Stimulated activated CD8-positive, alpha-beta memory T cell treated with anti-CD3 and anti-CD28 coated beads, Interleukin-2, amount 100 ng/mL, for 1 hour (primary cell): ENCODE measurements around the gene IPPK.

Experiments used
- DNase-seq, 2 donors: peaks; one replicate each; pipeline ENCODE4 v3.0.0-alpha.2; 2020; ENCODE audit warnings: low read depth in 2 of 2

IPPK gene

DNA sequence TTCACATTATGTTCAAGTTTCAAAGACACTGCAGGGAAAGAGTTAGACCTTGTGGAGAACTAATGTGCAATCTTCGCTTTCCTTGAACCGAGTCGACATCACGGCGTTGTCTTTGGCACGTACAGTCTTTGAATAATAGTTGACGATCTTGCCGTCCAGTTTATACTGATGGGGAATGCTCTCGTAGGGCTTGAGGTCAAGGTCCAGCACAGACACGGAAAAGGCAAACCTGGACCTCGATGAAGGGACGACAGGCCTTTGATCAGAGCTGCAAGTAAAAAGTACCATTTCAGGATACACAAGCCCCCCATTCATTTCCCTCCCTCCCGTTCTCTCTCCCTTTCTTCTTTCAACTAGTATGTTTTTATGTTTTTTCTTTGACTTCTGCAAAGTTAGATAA lies 54.1 kb downstream of the IPPK start:
- no peak for DNase-seq

DNA sequence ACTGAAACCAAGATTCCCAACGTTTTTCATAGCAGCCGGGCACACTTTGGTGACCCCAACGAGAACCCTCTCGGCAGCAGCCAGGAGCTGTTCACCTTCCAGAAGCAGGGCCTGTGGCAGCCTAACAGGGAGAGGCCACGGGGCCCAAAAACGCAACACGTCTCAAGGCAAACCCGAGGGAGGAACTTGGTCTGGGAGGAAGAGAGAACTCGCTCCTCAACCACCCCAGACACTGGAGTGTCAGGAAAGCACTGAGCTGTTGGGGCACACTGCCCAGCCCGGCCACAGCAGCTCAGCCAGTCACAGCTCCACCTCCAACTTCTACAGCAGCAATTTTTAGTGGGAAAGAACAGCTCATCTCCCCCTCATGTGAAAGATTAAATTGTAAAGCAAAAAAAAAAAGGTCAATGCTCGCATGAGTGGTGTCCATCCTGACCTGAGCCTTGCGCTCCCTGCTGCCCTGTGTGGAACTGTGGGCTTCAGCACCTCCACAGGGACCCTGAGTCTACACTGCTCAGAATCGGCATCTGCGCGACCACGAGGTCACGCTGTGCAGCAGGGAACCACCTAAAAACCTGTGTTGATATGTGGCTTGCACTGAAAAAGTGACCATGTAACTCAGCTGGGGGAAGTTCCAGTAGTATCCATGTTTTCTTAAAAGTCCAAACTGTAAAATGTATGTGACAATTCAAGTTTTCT lies 55.0 kb downstream of the IPPK start:
- no peak for DNase-seq

DNA sequence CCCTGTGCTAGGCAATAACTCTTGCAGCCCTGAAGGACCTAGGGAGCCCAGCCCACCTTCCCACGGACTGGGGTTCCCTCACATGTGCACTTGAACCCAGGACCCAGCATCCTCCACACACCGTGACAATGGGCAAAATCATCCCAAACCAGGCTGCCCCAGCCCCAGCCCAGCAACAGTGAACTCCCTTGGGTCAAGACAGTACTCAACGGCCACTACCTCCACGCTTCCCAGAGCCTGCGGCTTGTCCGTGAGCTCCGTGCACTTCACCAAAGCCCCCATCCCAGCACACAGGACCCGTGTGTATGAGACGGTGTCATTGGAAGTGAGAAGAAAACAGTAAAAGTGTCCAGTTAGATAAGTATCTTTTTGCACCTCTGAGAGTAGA lies 55.8 kb downstream of the IPPK start:
- DNase-seq: no peak

DNA sequence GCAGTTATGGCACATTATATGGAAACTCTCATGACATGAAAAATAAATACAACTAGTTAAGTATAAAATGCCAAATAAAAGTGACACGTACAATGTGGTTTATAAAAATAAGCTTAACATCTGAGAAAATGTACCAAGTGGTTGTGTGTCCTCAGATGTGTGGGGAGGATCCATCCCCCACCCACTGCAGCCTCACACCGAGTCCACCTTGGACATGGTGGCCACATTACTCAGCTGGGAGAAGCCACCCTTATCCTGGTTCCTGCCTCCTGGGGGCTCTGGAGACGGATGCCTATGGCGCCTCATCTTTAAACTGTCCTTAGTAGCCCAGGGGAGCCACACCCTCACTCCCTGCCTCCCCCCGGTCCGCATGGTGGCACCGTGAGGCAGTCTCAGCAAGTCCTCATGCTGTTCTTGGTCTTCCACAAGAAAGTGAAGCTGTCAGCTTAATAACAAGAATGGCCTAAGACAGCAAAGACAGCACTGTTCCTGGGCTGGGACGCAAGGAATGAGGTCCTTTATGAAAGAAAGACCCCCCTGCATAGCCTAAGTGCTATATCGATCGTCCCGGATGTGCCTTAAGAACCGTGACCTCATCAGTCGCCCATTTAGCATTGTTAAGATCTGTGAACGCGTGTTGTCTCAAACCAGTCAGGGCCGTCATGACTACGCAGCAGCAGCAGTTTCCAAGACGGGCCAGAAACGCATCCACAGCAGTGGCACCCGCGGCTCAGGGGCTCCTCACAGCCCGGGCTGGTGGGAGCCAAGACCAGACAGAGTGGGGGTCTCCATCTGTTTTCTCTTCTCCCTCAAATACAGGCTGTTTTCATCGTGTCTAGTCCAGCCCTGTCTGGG lies 56.4 kb downstream of the IPPK start:
- no peak for DNase-seq

DNA sequence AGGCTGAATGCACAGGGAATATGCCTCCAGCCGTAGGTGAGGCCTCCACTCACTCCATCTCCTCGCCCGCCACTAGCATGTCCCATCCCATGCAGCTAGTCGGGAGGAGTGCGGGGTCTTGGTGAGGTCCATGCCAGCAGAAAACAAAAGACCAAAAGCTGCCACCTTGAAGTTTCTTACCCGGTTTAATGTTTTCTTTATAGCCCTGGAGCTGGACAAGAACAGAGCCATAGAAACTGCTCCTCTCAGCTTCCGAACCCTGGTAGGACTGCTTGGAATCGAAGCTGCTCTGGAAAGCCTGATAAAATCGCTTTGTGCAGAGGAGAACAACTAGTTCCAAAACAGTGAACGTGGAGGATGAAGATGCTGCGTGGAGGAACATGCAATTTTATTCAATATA lies 57.1 kb downstream of the IPPK start:
- DNase-seq: no peak

DNA sequence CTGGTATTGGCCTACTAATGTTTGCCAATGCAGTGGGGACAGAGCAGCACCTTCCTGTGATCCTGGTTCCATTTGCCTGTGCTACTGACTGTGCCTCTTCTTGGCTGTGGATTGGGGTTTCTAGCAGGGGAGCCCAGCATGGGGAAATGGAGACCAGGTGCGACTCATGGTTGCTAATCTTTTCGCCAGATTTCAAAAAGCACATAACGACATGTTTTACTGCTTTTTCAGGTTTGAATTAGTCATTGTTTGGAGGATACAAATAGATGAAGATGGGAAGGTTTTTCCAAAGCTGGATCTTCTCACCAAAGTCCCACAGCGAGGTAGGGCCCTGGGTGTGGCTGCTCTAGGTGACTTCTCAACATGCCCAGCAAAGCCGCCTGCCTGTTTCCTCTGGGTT lies 57.6 kb downstream of the IPPK start:
- DNase-seq: no peak

DNA sequence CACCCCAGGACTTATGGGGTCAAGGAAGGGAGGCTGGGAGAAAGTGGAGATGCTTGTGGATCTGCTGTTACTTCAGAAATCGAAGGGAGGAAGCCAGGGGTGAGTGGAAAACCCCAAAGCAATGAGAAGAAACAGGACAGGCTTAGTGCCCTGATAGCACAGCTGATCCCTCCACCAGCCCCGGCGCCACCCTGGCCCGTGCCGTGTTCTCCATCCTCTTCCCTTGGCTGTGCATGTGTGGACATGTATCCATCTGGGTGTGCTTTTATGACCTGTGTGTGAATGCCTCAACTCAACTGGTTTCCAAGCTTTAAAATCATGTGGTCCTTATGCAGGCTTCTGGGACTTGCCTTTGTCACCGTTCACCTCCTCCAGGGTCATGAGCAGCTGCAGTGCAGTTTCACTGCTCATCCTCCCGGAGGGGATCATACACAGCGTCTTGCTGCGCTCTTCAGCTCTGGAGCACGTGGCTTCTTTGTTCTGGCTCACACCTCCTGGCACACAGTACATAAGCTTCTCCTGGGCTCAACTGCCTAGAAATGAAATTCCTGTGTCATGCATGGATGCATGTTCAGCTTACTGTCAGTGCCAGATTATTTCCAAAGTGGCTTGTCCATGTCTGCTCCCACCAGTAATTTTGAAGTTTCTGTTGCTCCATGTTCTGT lies 58.2 kb downstream of the IPPK start:
- no peak for DNase-seq

DNA sequence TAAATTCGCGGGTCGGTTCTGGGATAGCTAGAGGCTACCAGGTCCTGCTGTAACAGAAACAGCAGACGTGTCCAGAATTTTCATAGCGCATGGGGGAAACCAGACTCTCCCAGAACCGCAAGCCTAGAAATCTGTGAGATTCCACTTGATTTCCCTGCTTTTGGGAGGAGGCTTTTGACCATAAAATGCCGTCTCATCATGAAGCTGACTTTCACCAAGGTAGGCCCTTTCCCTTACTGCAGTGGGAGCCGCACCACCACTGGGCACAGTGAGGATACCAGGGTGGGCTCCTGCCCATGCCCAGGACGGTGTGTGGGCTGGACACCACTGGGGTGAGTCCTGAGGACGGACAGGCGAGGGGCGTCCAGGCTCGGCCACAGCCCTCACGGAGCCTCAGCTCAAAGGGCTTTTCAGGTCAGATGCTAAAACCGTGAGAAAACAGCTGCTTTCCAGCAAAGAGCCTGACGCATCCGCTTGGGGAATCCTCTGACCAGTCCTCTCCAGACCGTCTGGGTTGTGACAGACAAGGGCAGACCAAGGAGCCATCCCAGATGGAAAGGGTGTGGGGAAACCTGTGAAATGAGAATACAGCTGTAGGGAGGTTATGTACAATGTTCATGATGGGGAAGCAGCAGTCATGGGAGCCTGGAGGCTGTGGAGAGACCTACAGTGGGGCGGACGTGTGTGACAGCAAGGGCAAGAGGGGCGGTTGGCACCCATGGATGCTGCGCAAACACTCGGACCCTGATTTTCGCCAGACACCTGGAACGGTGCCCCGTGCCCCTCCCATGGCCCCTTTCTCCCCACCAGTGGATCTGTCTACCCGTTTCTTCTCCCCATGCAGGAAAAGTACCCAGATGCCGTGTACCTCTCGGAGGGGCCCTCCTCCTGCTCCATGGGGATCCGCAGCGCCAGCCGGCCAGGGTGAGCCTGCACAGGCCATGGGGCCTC lies 59.2 kb downstream of the IPPK start:
- DNase-seq: no peak

DNA sequence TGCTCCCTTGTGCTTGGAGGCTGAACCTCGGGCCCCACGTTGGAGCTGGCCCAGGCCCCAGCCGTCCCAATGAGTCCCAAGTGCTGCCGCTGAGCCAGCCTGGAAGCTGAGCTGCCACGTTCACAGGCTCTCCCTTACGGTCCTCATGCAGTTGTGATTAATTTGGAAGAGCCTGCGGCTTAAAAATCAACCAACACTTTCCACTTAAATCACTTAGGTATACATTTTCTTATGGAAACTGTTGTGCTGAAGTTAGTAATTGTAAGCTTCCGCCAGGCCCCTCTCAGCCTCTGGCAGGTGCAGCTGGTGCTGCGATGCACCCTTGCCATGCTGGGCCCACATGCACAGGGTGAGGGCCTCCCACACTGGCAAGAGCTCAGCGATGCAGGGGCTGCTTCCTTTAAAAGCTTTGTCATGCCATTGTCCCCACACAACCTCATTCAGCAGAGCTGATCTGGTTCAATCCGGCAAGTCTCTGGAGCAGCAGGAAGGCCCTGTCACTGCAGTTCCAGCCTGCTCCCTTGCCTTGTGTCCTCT lies 61.0 kb downstream of the IPPK start:
- DNase-seq: no peak

DNA sequence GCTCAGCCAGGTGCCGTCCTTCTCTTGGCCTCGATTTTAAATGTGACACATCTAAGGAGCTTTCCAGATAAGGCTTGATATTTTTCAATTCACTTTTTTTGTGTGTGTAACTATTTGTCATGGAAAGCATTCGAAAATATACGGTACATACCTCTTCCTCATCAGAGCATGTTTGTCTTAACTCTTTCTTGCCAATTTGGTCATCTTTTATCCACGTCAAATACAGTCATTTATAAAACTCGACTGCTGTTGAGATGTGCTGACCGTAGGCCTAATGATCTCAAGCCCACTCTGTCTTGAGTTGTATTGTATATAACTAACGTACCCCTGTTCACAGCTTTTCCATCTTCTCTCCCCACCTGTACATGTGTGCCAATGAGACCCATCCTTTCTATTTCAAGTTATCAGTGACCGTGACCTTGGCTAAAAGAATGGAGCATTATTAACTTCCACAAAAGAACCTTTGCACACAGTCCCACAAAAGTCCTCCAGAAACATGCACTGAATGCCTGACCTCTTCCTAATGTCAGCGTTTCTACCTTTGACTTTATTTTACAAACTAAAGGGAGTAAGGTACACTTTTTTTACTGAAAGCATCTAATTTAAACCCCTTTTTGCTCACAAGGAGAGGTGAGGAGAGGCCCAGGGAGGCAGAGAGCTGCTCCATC lies 61.6 kb downstream of the IPPK start:
- no peak for DNase-seq

DNA sequence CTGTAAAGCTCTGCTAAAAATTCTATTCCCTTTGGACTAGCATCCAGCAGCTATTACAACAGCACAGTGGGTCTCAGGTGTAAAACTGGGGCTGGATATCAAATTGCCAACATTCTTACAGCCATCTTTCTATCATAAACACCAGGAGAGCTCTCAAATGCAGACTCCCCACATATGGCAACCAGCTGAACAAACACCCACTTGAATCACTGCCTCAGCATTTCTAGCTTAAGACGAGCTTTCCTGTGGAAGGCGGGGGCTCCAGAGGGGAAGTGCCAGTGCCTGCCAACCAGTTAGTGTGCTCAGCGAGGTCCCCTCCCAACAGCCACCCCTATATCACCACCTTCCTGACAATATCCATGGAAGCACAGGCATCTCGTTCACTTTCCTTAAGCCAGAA lies 62.2 kb downstream of the IPPK start:
- DNase-seq: no peak

DNA sequence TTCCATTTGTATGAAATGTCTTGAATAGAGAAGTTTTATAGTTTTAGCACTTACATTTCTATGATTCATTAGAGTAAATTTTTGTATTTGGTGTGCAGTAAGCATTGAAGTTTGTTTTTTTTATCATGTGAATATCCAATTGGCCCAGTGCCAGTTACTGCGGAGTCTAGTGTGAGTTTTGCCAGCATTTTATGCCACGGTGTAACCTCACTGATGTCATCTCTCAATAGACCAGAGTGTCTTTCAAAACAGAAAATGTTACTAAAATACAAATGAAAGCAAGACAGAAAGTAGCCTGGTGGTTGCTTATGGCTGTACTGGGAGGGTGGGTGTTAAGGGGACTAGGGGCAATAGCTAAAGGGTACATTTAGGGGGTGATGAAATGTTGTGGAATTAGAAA lies 62.8 kb downstream of the IPPK start:
- DNase-seq: no peak

DNA sequence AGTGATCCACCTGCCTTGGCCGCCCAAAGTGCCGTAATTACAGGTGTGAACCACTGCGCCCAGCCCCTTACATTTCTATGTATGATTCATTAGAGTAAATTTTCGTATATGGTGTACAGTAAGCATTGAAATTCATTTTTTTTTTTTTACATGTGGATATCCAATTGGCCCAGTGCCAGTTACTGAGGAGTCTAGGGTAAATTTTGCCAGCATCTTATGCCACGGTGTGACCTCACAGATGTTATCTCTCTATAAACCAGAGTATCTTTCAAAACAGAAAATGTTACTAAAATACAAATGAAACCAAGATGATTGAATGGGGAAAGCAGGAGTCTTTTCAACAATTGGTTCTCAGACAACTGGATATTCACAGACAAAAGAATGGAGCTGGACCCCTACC lies 64.7 kb downstream of the IPPK start:
- DNase-seq: no peak

DNA sequence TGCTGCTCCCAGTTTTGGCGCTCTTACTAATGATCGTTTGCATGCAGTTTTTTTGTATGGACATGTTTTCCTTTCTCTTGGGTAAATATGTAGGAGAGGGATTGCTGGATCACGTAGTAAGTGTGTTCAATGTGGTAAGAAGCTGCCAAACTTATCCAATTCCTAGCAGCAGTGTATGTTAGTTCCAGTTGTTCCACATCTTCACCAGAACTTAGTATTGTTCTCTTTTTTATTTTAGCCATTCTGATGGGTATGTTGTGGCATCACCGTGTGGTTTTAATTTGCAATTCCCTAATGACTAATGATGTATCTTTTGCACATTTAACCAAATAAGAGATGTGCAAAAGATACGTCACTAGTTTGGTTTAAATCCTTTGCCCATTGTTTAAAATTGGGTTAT lies 65.9 kb downstream of the IPPK start:
- no peak for DNase-seq

DNA sequence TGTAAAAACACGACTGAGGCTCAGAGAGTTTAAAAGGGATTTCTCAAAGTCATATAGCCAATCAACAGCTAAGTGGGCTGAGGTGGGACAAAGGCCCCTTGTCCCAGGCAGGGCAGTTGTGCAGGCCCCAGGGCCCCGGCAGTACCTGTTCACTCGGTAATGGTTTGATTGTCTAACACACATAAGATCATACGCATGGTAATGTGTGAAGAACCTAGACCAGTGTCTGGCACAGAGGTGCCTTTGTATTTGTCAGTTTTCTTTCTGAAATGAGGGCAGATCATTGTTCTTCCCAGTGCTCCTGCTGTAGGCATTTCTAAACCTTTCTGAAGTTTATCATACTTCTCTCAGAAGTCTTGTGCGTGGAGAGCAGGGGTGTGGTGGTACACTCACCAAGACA lies 66.8 kb downstream of the IPPK start:
- no peak for DNase-seq

DNA sequence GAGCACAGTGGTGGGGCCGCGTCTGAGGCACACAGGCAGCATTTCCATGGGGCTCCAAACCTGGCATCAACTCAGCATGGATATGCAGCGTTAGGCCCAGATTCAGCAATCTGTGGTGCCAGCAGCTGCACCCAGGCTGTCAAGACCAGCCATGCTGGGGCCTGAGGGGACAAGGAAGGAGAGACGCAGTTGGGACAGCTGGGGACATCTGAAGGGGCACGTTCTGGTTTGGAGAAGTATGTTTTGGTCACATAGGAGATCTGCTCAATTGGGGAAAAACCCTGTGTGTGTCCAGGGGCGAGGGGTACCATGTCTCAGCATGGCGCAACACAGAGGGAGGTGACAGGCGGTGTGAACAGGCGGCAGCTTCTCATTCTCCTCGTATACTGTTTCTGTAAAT lies 67.5 kb downstream of the IPPK start:
- no peak for DNase-seq

DNA sequence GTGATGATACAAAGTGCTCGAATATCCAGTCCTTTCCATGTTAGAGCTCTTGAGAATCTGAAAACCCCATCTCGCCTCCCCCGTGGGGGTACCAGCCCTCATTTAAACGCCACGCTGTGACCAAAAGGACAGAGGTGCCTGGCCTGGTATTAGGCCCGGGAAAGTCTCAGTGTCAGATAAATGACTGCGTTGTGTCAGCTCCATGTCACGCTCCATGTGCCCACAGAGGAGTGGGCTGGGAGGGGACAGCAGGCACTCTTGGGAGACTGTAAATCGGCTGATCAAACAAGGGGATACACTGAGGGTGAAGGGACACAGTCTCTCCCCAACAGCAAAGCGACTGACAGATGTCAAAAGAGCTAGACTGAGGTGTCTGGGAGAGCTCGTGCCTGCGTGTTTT lies 68.5 kb downstream of the IPPK start:
- no peak for DNase-seq

DNA sequence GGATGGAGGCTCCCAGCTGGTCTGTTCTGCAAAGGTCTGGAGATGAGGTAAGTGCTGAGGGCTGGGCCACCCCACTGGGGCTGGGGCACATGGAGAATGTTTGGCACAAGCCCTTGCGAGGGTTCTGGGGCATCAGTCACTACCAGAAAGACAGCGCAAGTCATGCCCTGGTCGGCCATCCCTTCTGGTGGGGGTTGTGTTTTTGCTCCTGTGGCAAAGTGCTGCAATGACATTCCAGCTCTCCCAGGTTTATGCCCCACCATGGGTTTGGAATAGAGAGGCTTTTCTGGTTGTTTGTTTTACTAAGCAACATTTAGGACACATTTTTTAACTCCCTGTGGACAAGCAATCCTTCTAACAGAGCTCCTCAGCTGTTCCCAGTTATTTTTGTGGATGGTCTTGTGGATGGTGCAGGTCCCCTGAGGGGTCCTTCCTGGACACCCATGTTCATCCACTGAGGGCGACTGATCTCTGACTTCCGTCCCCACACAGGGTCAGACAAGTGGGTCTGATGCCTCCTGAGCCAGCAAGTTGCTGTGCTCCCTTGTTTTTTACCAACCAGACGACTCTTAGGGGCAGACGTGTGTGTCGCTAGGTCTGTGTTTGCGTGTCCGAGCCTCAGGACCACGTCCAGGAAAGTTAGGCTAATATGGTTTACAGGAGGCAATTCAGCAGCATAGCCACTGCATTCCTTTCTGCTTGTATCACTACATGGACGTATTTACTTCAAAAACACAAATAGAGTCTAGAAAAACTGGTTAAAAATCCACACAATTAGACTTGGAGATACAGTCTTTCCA lies 69.3 kb downstream of the IPPK start:
- no peak for DNase-seq

DNA sequence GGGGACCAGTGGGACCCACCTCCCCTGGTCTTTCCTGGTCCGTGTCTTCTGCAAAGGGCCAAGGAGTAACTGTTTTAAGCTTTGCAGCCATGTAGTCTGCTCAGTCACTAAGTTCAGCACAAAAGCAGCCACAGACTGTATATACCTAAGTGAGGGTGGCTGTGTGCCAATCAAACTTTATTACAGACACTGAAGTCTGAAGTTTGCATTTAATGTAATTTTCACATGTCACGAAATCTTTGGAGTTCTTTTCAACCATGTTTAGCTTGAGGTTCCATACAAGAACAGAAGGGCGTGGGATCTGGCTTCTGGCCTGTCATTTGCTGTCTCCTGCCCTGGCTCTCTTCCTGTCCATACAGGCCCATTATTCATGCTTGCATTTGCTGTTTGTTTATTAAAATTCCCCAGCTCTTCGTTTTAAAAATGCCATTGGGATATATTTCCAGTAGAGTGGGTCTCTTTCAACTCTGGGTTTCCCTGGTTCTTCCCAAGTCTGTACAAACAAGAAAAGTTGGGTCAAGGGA lies 69.9 kb downstream of the IPPK start:
- no peak for DNase-seq

DNA sequence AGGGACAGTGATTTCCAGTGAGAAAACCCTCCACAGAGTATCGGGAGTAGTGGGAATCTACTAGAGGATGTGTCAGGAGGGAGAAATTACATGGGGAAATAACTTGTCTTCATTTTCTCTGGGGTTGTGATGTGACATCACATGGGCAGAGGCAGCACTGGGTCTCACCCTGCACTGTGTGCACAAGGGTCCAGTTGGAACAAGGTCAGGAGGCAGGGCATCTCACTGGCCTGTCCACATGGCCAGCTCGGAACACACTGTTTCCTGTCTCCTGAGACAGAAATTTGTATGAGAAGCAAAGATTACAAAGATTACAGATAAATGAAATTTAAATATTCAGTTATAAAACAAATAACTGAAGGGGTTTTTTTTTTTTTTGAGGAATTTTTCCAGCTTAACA lies 71.5 kb downstream of the IPPK start:
- DNase-seq: no peak
